K562 (cell line): ENCODE measurements around the gene KRT81. TPM values are rescaled to one million over a fixed set of nuclear protein-coding genes. Genes with fewer than 3 reads are reported as not detected.

ENCODE experiments used
- ATAC-seq: fragments of 200-7000 bp; cut with Tn5 transposase; 3 replicates; pipeline ENCODE4 v1.9.1; 2020; ENCODE audit warnings: moderate library complexity
- BruUV-seq: library from RNA; stranded (reverse); fragments of 400-500 nt; replicated peaks from 2 replicates; lab custom pipeline; 2021; lab: Mats Ljungman, UMichigan
- CTCF ChIA-PET: fragments of 300-600 bp; formaldehyde crosslinking; extraction: SDS; loops from one replicate; lab custom pipeline; 2021; ENCODE audit warnings: low intra/inter-chr PET ratio; lab: Yijun Ruan, JAX
- POLR2A ChIA-PET: fragments of 300-600, 350-650 bp; sonication (Branson Sonifier 250); formaldehyde crosslinking; extraction: SDS; loops from one replicate; lab custom pipeline; 2021; ENCODE audit warnings: antibody characterized with exemption, inconsistent platforms; lab: Yijun Ruan, JAX
- DNase-seq, 4 experiments: peaks; one replicate each; pipeline versions ENCODE4 v3.0.0 to v3.0.0-alpha.2; 2011 to 2018; ENCODE audit warnings: low spot score in 3 of 4, mixed read lengths in 3 of 4; ENCODE audit errors: extremely low read depth in 1 of 4
- FAIRE-seq: peaks from 2 replicates; lab custom pipeline; 2011; peaks lifted over from hg19 to GRCh38; lab: Jason Lieb, UNC
- H2AFZ ChIP-seq: 2 replicates; pipeline ENCODE4 v1.6.0; 2011; ENCODE audit warnings: low read depth, low read length, control low read depth, inconsistent platforms
- H3K27ac ChIP-seq: fragments of 200-600 bp; 3 replicates; pipeline ENCODE4 v1.8.0; 2011; ENCODE audit warnings: low read depth, mild to moderate bottlenecking, control low read depth, inconsistent platforms, low read length, moderate library complexity, mixed read lengths; ENCODE audit errors: extremely low read depth
- H3K27me3 ChIP-seq, 2 experiments: fragments of 300-600 bp in 1 of 2; 2 replicates in 1 of 2; 3 replicates in 1 of 2; pipeline versions ENCODE4 v1.6.0 to v1.8.0; 2011; ENCODE audit warnings: inconsistent platforms in 2 of 2, low read length in 2 of 2, mild to moderate bottlenecking in 1 of 2, mixed read lengths in 1 of 2, moderate library complexity in 1 of 2; ENCODE audit not compliant: control insufficient read depth in 2 of 2, insufficient read depth in 2 of 2
- H3K36me3 ChIP-seq: fragments of 300-600 bp; 3 replicates; pipeline ENCODE4 v1.8.0; 2011; ENCODE audit warnings: mild to moderate bottlenecking, low read length, inconsistent platforms; ENCODE audit not compliant: control insufficient read depth, insufficient read depth
- H3K4me1 ChIP-seq, 2 experiments: fragments of 200-600 bp in 1 of 2; replicated peaks in 1 of 2; 2 replicates in 1 of 2; 3 replicates in 1 of 2; pipeline versions ENCODE4 v1.5.1 to v1.8.0; 2011; ENCODE audit warnings: inconsistent platforms in 2 of 2, low read length in 2 of 2, mild to moderate bottlenecking in 1 of 2, mixed read lengths in 1 of 2, moderate library complexity in 1 of 2; ENCODE audit not compliant: control insufficient read depth in 2 of 2, insufficient read depth in 2 of 2
- H3K4me2 ChIP-seq: 2 replicates; pipeline ENCODE4 v1.6.1; 2011; ENCODE audit warnings: low read length, control low read depth, inconsistent platforms, mixed read lengths; ENCODE audit not compliant: insufficient read depth
- H3K4me3 ChIP-seq: fragments of 200-600 bp; sonication (generic), shearing (Covaris generic); 2 replicates; pipeline ENCODE4 v1.5.1; 2016; ENCODE audit warnings: control low read depth, inconsistent platforms
- H3K79me2 ChIP-seq: fragments of 200-600 bp; 3 replicates; pipeline ENCODE4 v1.8.0; 2011; ENCODE audit warnings: low read length, inconsistent platforms; ENCODE audit not compliant: control insufficient read depth, insufficient read depth
- H3K9ac ChIP-seq, 2 experiments: 2 replicates each; pipeline versions ENCODE4 v1.6.0 to v1.6.1; 2011; ENCODE audit warnings: low read depth in 2 of 2, low read length in 2 of 2, control low read depth in 1 of 2, inconsistent platforms in 1 of 2, mild to moderate bottlenecking in 1 of 2, mixed read lengths in 1 of 2; ENCODE audit not compliant: insufficient read depth in 1 of 2
- H3K9me1 ChIP-seq: one replicate; pipeline ENCODE4 v1.6.0; 2011; ENCODE audit warnings: inconsistent platforms, mild to moderate bottlenecking, low read length, moderate library complexity; ENCODE audit not compliant: control insufficient read depth, insufficient read depth
- H3K9me3 ChIP-seq: replicated peaks from 2 replicates; pipeline ENCODE4 v1.5.1; 2011; ENCODE audit warnings: low read depth, low read length, inconsistent platforms; ENCODE audit not compliant: control insufficient read depth, insufficient read depth
- H4K20me1 ChIP-seq: replicated peaks from 2 replicates; pipeline ENCODE4 v1.6.1; 2011; ENCODE audit warnings: low read length, inconsistent platforms, mixed read lengths; ENCODE audit not compliant: control insufficient read depth, insufficient read depth
- ARNT ChIP-seq, 2 experiments: fragments of 450-650 bp; IDR thresholded peaks; 2 replicates each; pipeline ENCODE4 v1.6.1; 2016; ENCODE audit warnings: mild to moderate bottlenecking in 1 of 2
- EP400 ChIP-seq: fragments of 450-650 bp; IDR thresholded peaks from 2 replicates; pipeline ENCODE4 v1.6.1; 2017; ENCODE audit warnings: antibody characterized with exemption, mild to moderate bottlenecking, moderate library complexity
- HDAC1 ChIP-seq, 2 experiments: fragments of 450-650 bp; IDR thresholded peaks; 2 replicates each; pipeline ENCODE4 v1.6.1; 2016 to 2017; ENCODE audit warnings: inconsistent platforms in 1 of 2, mild to moderate bottlenecking in 1 of 2, moderate library complexity in 1 of 2
- ILK ChIP-seq: fragments of 450-650 bp; IDR thresholded peaks from 2 replicates; pipeline ENCODE4 v1.6.1; 2016; ENCODE audit warnings: missing genetic modification characterization, low read depth, mild to moderate bottlenecking, missing compliant biosample characterization, moderate library complexity, borderline replicate concordance
- SRSF1 ChIP-seq: fragments of 200-400 bp; formaldehyde crosslinking; IDR thresholded peaks from 2 replicates; pipeline ENCODE4 v1.6.1; 2017; ENCODE audit warnings: mild to moderate bottlenecking, low read depth, low read length, moderate library complexity
- XRCC3 ChIP-seq: fragments of 450-650 bp; IDR thresholded peaks from 2 replicates; pipeline ENCODE4 v1.6.1; 2017; ENCODE audit warnings: mild to moderate bottlenecking, moderate library complexity
- ZNF140 ChIP-seq: fragments of 250-450 bp; sonication (Bioruptor Pico); IDR thresholded peaks from 2 replicates; pipeline ENCODE4 v1.8.0; 2021; ENCODE audit warnings: moderate library complexity, mild to moderate bottlenecking, inconsistent platforms
- ZNF146 ChIP-seq: IDR thresholded peaks from one replicate; pipeline ENCODE4 v1.6.1; 2018; ENCODE audit warnings: missing compliant biosample characterization; ENCODE audit not compliant: unreplicated experiment
- ZNF165 ChIP-seq: fragments of 250-450 bp; sonication (Bioruptor Pico); IDR thresholded peaks from 2 replicates; pipeline ENCODE4 v1.4.0; 2020; ENCODE audit warnings: borderline replicate concordance
- ZNF311 ChIP-seq: fragments of 250-450 bp; sonication (Bioruptor Pico); IDR thresholded peaks from 2 replicates; pipeline ENCODE4 v1.4.0; 2020; ENCODE audit warnings: mild to moderate bottlenecking, moderate library complexity
- ZNF586 ChIP-seq: fragments of 450-650 bp; formaldehyde crosslinking; conservative IDR thresholded peaks from 2 replicates; pipeline ENCODE4 v1.4.0; 2020; ENCODE audit warnings: mild to moderate bottlenecking, moderate library complexity
- ZSCAN29 ChIP-seq: fragments of 450-650 bp; IDR thresholded peaks from 2 replicates; pipeline ENCODE4 v1.6.1; 2017
- WGBS: fragments of 100-300 bp; shearing (Covaris generic); methylation state at CpG from one replicate; pipeline ENCODE4 v1.1.6; 2016; ENCODE audit warnings: low coverage, mixed read lengths; ENCODE audit not compliant: insufficient coverage; ENCODE audit errors: missing lambda C conversion rate; 5-methylcytosine and 5-hydroxymethylcytosine counted together
- in situ Hi-C: fragments of 300-500 bp; cut with MboI; formaldehyde crosslinking; loops from 4 replicates; pipeline ENCODE4 v1.15.0; 2018; ENCODE audit warnings: inconsistent platforms, mixed read lengths
- intact Hi-C: fragments of 100-400 bp; cut with micrococcal nuclease; formaldehyde crosslinking; loops from 2 replicates; pipeline ENCODE4 v1.14.2; 2022
- polyA plus RNA-seq, 8 experiments: library from polyadenylated mRNA; depleted of rRNA in 4 of 8; stranded (reverse) in 5 of 8; unstranded in 3 of 8; fragments of >200 nt; fragmentation: Nextera tagmentation in 2 of 8; fragmentation: Illumina TruSeq in 1 of 8; extraction: Ambion mirVana in 2 of 8; extraction: Trizol in 1 of 8; gene quantifications; 2 replicates each; pipeline versions ENCODE4 v1.2.1 to v1.2.3, GENCODE V29; 2011 to 2014; ENCODE audit warnings: inconsistent platforms in 1 of 8, missing spikeins in 1 of 8
- total RNA-seq, 7 experiments: library from RNA; depleted of rRNA in 6 of 7; stranded (reverse); fragments of >200 nt in 6 of 7; fragmentation: Illumina TruSeq in 2 of 7; extraction: Trizol in 2 of 7; gene quantifications; 2 replicates each; pipeline versions ENCODE4 v1.2.1 to v1.2.3, GENCODE V29; 2011 to 2021; ENCODE audit warnings: low replicate concordance in 1 of 7
- TF ChIP-seq, protein P1 (sequence below): sonication (generic); formaldehyde crosslinking; IDR thresholded peaks from 2 replicates; pipeline ENCODE4 v1.8.0; 2022; ENCODE audit warnings: mild to moderate bottlenecking, missing genetic modification reagents

KRT81 gene
- total and polyA plus RNA-seq, 9 of the 15 experiments (the other 6 are each of a cell fraction or from before 2014, with no cell fraction given) = 0.27 TPM; not detected in 8

DNA sequence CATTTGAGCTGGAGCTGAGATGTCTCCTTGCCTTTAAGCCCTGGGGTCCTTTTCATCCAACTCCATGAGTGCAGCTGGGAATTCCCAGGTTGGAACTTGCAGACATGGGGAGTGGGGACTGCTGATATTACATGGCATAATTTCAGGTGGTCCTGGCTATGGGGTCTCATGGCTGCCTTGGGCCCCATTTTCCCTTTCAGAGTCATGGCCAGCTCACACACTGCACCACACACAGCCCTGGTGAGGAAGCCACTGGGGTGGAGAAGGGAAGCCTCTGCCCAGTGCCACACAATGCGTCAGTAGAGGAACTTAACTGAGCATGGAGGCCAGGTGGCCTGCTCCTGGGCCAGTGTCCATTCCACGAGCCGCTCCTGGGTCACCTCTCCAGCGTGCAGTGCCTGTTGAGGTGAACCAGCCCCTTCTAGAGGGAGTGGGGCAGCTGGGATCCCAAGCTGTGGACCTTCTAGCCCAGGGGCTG lies 34.2 kb downstream of the KRT81 start:
- H3K9me3 ChIP-seq = no peaks in the 10 kb centered on the region
- in situ Hi-C loops (no loop called here), intact Hi-C loops (no loop called here)
- WGBS = 2% methylated on average over 4 of the region's 4 CpGs
- H3K36me3 ChIP-seq = no peaks in the 10 kb centered on the region
- DNase-seq (no peak), FAIRE-seq (no peak), ATAC-seq (no peak)
- H3K4me3 ChIP-seq = no peak overlapping the region
- 0 out of 2 replicates have a peak, but pooled peaks cover 4% of the 10 kb centered on the region for H4K20me1 ChIP-seq
- no peak overlapping the region for H3K27ac ChIP-seq
- no peaks in the 10 kb centered on the region for H3K79me2 ChIP-seq
- H3K9me1 ChIP-seq = no peaks in the 10 kb centered on the region
- no peak overlapping the region for H3K9ac ChIP-seq
- H3K4me1 ChIP-seq = peaks cover 0 to 5% of the 10 kb centered on the region in 2 experiments; a peak in 1 of 5 replicates
- no TSS peak for BruUV-seq
- ChIA-PET POLR2A (no interaction called here), CTCF (no interaction called here)
- H2AFZ ChIP-seq = no peak overlapping the region
- peaks cover 27 to 67% of the 10 kb centered on the region in 2 experiments for H3K27me3 ChIP-seq
- no peak overlapping the region for H3K4me2 ChIP-seq
- no peak for TF ChIP-seq SRSF1
- no peak for TF ChIP-seq ZNF140 (CRISPR knock-in tag)
- no peak for TF ChIP-seq ZNF586
- TF ChIP-seq ZNF146 (CRISPR knock-in tag) = no peak
- TF ChIP-seq HDAC1 (IDR thresholded peaks at IDR 0.05) = no peak
- no peak for TF ChIP-seq EP400
- TF ChIP-seq ZNF311 (CRISPR knock-in tag) = no peak
- no peak for TF ChIP-seq ILK (tag)
- no peak for TF ChIP-seq ARNT (IDR thresholded peaks at IDR 0.05)
- TF ChIP-seq XRCC3 = no peak
- TF ChIP-seq, protein P1, sequence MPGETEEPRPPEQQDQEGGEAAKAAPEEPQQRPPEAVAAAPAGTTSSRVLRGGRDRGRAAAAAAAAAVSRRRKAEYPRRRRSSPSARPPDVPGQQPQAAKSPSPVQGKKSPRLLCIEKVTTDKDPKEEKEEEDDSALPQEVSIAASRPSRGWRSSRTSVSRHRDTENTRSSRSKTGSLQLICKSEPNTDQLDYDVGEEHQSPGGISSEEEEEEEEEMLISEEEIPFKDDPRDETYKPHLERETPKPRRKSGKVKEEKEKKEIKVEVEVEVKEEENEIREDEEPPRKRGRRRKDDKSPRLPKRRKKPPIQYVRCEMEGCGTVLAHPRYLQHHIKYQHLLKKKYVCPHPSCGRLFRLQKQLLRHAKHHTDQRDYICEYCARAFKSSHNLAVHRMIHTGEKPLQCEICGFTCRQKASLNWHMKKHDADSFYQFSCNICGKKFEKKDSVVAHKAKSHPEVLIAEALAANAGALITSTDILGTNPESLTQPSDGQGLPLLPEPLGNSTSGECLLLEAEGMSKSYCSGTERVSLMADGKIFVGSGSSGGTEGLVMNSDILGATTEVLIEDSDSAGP (CRISPR knock-in tag) = no peak
- no peak for TF ChIP-seq ZNF165 (CRISPR knock-in tag)
- TF ChIP-seq ZSCAN29 = no peak
